NCI-H2196 treated with DMSO at 0.1 percent for 48 hours (cell line): Measurements from ENCODE around the gene BUD13.

Experiments used
- DNase-seq: peaks from one replicate; lab custom pipeline; 2025; ENCODE audit not compliant: unreplicated experiment; lab: John Stamatoyannopoulos, UW

Gene BUD13

GRCh38 chr11:116792869-116793771 lies 20.3 kb upstream of the BUD13 start:
- DNase-seq = no peak

- DNase-seq = no peak
Measured at GRCh38 chr11:116792144-116792868, 19.5 kb upstream of the BUD13 start.

GRCh38 chr11:116791813-116792143 lies 19.0 kb upstream of the BUD13 start, which contains the start of gene APOA5:
APOA5 (minus strand) TSS chr11:116791879; CDS start chr11:116791860, 19 bp downstream.
- DNase-seq = no peak

GRCh38 chr11:116791002-116791812 lies 18.4 kb upstream of the BUD13 start:
- DNase-seq = peak; percentile 36

- DNase-seq = no peak
Measured at GRCh38 chr11:116790167-116791001, 17.6 kb upstream of the BUD13 start.

- no peak for DNase-seq
Measured at GRCh38 chr11:116788975-116789374, 16.2 kb upstream of the BUD13 start.

GRCh38 chr11:116788534-116788933 lies 15.7 kb upstream of the BUD13 start:
- DNase-seq = no peak

GRCh38 chr11:116787786-116788486 lies 15.1 kb upstream of the BUD13 start, which contains the start of gene ZPR1:
ZPR1 (minus strand) TSS chr11:116788023; CDS start chr11:116787990, 33 bp downstream.
- peak; percentile 77 for DNase-seq

- no peak for DNase-seq
Measured at GRCh38 chr11:116787436-116787785, 14.6 kb upstream of the BUD13 start.

GRCh38 chr11:116786966-116787365 lies 14.2 kb upstream of the BUD13 start:
- DNase-seq = no peak

- no peak for DNase-seq
Measured at GRCh38 chr11:116786326-116786725, 13.5 kb upstream of the BUD13 start.

GRCh38 chr11:116782728-116783127 lies 9.9 kb upstream of the BUD13 start:
- no peak for DNase-seq

GRCh38 chr11:116778556-116778955 lies 5.8 kb upstream of the BUD13 start:
- DNase-seq = no peak

- DNase-seq = no peak
Measured at GRCh38 chr11:116777056-116777455, 4.3 kb upstream of the BUD13 start.

- DNase-seq = no peak
Measured at GRCh38 chr11:116776522-116776984, 3.8 kb upstream of the BUD13 start.

- DNase-seq = no peak
Measured at GRCh38 chr11:116775975-116776374, 3.2 kb upstream of the BUD13 start.

- DNase-seq = no peak
Measured at GRCh38 chr11:116774661-116775060, 1.9 kb upstream of the BUD13 start.

- peak; percentile 69 for DNase-seq
Measured at GRCh38 chr11:116773203-116774097, 663 bp upstream of the BUD13 start.

GRCh38 chr11:116771935-116772334 lies 852 bp downstream of the BUD13 start:
- no peak for DNase-seq
